Stimulated activated CD8-positive, alpha-beta memory T cell treated with anti-CD3 and anti-CD28 coated beads, Interleukin-15, amount 100 ng/mL, for 4 hours (primary cell): Measurements from ENCODE around the gene TWIST1.

ENCODE experiments used
- DNase-seq, 2 donors: peaks; one replicate each; pipeline ENCODE4 v3.0.0-alpha.2; 2020; ENCODE audit warnings: low read depth in 2 of 2

Gene TWIST1

GRCh38 chr7:19094598-19095352, 22.7 kb downstream of the TWIST1 start:
- no peak for DNase-seq

GRCh38 chr7:19094138-19094537, 23.3 kb downstream of the TWIST1 start:
- no peak for DNase-seq

GRCh38 chr7:19091550-19092200, 25.8 kb downstream of the TWIST1 start:
- no peak for DNase-seq

GRCh38 chr7:19090526-19090925, 26.9 kb downstream of the TWIST1 start:
- no peak for DNase-seq

- no peak for DNase-seq
These were observed 27.6 kb downstream of the TWIST1 start for GRCh38 chr7:19089797-19090196.

GRCh38 chr7:19089378-19089777, 28.1 kb downstream of the TWIST1 start:
- no peak for DNase-seq

- no peak for DNase-seq
These were observed 37.3 kb downstream of the TWIST1 start for GRCh38 chr7:19080093-19080492.

- DNase-seq = no peak
These were observed 38.4 kb downstream of the TWIST1 start for GRCh38 chr7:19079066-19079465.

- DNase-seq = no peak
These were observed 47.6 kb downstream of the TWIST1 start for GRCh38 chr7:19069842-19070241.

GRCh38 chr7:19066170-19066569, 51.3 kb downstream of the TWIST1 start:
- DNase-seq = no peak
